Measurements from ENCODE around the gene COG5.

DNA sequence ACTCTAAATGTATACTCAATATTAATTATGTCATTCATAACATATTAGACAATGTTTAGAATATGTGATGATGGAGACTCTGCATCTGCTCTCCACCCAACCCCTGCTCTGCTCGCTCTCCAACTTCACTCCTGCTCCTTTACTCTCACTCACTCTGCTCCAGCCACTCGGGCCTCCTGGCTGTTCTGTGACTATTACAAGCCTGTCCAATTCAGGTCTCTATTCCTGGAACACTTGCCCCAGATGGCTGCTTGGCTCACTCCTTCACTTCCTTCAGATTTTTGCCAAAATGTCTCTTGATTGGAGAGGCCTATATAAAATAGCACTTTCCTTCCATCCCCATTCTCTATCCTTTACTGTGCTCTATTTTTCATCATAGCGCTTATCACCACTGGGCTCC lies 310.1 kb downstream of the COG5 start:
- TF ChIP-seq, protein P1, sequence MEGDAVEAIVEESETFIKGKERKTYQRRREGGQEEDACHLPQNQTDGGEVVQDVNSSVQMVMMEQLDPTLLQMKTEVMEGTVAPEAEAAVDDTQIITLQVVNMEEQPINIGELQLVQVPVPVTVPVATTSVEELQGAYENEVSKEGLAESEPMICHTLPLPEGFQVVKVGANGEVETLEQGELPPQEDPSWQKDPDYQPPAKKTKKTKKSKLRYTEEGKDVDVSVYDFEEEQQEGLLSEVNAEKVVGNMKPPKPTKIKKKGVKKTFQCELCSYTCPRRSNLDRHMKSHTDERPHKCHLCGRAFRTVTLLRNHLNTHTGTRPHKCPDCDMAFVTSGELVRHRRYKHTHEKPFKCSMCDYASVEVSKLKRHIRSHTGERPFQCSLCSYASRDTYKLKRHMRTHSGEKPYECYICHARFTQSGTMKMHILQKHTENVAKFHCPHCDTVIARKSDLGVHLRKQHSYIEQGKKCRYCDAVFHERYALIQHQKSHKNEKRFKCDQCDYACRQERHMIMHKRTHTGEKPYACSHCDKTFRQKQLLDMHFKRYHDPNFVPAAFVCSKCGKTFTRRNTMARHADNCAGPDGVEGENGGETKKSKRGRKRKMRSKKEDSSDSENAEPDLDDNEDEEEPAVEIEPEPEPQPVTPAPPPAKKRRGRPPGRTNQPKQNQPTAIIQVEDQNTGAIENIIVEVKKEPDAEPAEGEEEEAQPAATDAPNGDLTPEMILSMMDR (IDR thresholded peaks at IDR 0.05; ENCODE audit: control extremely low read depth in 1 of 3, insufficient read depth in 1 of 3, low read depth in 1 of 3, low read length in 3 of 3), result no peak
- no peak for TF ChIP-seq MAFK (IDR thresholded peaks at IDR 0.05; ENCODE audit: low read depth, low read length)
- TF ChIP-seq EZH2 (IDR thresholded peaks at IDR 0.05; ENCODE audit: low read depth, low read length, severe bottlenecking), result no peak
- TF ChIP-seq POLR2A (IDR thresholded peaks at IDR 0.05; ENCODE audit: control extremely low read depth in 1 of 2, low read depth in 2 of 2, low read length in 2 of 2), result no peak
- no peak for TF ChIP-seq GTF2F1 (IDR thresholded peaks at IDR 0.05; ENCODE audit: borderline replicate concordance, low read depth, low read length)
- no peak for TF ChIP-seq NANOG (IDR thresholded peaks at IDR 0.05; ENCODE audit: insufficient read depth, low read depth, low read length, poor library complexity, severe bottlenecking)
- TF ChIP-seq HDAC2 (IDR thresholded peaks at IDR 0.05; ENCODE audit: borderline replicate concordance in 1 of 2, low read depth in 2 of 2, low read length in 2 of 2), result no peak
- no peak for TF ChIP-seq TCF12 (IDR thresholded peaks at IDR 0.05; ENCODE audit: low read depth, low read length)
- no peak for TF ChIP-seq EP300 (IDR thresholded peaks at IDR 0.05; ENCODE audit: borderline replicate concordance in 1 of 2, low read depth in 2 of 2, low read length in 2 of 2)
- TF ChIP-seq, protein P2, sequence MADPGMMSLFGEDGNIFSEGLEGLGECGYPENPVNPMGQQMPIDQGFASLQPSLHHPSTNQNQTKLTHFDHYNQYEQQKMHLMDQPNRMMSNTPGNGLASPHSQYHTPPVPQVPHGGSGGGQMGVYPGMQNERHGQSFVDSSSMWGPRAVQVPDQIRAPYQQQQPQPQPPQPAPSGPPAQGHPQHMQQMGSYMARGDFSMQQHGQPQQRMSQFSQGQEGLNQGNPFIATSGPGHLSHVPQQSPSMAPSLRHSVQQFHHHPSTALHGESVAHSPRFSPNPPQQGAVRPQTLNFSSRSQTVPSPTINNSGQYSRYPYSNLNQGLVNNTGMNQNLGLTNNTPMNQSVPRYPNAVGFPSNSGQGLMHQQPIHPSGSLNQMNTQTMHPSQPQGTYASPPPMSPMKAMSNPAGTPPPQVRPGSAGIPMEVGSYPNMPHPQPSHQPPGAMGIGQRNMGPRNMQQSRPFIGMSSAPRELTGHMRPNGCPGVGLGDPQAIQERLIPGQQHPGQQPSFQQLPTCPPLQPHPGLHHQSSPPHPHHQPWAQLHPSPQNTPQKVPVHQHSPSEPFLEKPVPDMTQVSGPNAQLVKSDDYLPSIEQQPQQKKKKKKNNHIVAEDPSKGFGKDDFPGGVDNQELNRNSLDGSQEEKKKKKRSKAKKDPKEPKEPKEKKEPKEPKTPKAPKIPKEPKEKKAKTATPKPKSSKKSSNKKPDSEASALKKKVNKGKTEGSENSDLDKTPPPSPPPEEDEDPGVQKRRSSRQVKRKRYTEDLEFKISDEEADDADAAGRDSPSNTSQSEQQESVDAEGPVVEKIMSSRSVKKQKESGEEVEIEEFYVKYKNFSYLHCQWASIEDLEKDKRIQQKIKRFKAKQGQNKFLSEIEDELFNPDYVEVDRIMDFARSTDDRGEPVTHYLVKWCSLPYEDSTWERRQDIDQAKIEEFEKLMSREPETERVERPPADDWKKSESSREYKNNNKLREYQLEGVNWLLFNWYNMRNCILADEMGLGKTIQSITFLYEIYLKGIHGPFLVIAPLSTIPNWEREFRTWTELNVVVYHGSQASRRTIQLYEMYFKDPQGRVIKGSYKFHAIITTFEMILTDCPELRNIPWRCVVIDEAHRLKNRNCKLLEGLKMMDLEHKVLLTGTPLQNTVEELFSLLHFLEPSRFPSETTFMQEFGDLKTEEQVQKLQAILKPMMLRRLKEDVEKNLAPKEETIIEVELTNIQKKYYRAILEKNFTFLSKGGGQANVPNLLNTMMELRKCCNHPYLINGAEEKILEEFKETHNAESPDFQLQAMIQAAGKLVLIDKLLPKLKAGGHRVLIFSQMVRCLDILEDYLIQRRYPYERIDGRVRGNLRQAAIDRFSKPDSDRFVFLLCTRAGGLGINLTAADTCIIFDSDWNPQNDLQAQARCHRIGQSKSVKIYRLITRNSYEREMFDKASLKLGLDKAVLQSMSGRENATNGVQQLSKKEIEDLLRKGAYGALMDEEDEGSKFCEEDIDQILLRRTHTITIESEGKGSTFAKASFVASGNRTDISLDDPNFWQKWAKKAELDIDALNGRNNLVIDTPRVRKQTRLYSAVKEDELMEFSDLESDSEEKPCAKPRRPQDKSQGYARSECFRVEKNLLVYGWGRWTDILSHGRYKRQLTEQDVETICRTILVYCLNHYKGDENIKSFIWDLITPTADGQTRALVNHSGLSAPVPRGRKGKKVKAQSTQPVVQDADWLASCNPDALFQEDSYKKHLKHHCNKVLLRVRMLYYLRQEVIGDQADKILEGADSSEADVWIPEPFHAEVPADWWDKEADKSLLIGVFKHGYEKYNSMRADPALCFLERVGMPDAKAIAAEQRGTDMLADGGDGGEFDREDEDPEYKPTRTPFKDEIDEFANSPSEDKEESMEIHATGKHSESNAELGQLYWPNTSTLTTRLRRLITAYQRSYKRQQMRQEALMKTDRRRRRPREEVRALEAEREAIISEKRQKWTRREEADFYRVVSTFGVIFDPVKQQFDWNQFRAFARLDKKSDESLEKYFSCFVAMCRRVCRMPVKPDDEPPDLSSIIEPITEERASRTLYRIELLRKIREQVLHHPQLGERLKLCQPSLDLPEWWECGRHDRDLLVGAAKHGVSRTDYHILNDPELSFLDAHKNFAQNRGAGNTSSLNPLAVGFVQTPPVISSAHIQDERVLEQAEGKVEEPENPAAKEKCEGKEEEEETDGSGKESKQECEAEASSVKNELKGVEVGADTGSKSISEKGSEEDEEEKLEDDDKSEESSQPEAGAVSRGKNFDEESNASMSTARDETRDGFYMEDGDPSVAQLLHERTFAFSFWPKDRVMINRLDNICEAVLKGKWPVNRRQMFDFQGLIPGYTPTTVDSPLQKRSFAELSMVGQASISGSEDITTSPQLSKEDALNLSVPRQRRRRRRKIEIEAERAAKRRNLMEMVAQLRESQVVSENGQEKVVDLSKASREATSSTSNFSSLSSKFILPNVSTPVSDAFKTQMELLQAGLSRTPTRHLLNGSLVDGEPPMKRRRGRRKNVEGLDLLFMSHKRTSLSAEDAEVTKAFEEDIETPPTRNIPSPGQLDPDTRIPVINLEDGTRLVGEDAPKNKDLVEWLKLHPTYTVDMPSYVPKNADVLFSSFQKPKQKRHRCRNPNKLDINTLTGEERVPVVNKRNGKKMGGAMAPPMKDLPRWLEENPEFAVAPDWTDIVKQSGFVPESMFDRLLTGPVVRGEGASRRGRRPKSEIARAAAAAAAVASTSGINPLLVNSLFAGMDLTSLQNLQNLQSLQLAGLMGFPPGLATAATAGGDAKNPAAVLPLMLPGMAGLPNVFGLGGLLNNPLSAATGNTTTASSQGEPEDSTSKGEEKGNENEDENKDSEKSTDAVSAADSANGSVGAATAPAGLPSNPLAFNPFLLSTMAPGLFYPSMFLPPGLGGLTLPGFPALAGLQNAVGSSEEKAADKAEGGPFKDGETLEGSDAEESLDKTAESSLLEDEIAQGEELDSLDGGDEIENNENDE (IDR thresholded peaks at IDR 0.05; ENCODE audit: insufficient replicate concordance, low read length), result no peak
